Stimulated activated CD8-positive, alpha-beta memory T cell treated with anti-CD3 and anti-CD28 coated beads, Interleukin-12 subunit alpha, Interleukin-12 subunit beta, amount 100 ng/mL, for 24 hours (primary cell): Measurements from ENCODE around the gene KLK12.

Source experiments
- DNase-seq: peaks from one replicate; pipeline ENCODE4 v3.0.0-alpha.2; 2020; ENCODE audit errors: extremely low read depth

The KLK12 gene, protein sequence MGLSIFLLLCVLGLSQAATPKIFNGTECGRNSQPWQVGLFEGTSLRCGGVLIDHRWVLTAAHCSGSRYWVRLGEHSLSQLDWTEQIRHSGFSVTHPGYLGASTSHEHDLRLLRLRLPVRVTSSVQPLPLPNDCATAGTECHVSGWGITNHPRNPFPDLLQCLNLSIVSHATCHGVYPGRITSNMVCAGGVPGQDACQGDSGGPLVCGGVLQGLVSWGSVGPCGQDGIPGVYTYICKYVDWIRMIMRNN

DNA sequence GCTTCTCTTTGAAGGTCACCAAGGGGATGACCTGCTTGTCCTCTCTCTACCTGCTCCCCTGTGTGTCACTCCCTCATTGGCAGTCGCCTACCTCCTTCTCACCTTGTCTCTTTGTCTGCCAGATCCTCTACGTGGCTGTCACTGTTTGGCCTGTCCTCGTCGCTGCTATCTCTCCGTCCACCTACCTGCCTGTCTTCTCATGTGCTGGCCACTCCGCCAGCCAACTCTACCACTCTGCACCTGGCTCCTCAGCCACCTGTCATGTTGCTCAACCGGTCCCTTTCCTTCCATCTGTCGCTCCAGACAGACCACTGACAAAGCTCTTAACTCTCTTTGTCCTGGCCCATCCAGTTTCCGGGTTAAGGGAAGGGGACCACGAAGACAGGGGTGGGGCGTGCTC lies at the start of gene KLK12:
KLK12 (minus strand) TSS at position 299 of the 400 bp plus-strand sequence. CDS start 381 bp downstream, outside the sequence.
- DNase-seq = no peak

DNA sequence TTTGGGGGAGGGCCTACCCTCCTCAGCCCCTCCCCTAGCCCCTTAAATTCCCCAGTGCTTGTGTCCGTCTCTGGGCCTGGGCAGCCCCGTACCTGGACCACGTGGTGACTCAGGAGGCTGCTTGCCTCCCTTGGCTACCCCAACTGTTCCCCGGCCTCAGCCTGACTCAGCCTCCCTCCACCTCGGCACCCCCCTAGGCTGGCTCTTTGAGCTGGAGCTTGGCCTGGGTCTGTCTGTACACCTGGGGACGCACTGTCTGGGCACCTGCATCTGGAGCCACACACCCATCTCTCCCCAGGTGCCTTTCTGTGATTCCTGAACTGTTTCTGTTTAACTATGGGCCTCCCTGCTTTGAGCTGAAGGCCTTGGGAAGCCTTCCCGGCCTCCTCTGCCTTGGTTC lies 49.7 kb upstream of the KLK12 start:
- DNase-seq = no peak

DNA sequence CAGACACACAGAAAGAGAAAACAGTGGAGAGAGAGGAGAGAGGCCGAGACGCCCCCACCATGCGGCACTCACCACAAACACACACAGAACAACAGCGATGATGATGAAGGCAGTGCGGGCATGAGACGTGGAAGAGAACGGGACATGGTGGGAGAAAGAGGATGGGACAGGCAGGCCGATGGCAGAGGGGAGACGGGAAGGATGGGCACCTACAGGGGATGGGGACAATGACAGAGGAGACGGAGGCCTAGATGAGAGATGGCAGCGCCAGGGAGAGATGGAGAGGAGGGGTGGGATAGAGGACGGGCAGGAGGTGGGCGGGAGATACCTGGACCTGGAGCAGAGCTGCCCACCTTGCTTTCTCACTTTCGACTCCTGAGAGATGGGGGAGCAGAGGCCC lies 49.0 kb upstream of the KLK12 start:
- no peak for DNase-seq

DNA sequence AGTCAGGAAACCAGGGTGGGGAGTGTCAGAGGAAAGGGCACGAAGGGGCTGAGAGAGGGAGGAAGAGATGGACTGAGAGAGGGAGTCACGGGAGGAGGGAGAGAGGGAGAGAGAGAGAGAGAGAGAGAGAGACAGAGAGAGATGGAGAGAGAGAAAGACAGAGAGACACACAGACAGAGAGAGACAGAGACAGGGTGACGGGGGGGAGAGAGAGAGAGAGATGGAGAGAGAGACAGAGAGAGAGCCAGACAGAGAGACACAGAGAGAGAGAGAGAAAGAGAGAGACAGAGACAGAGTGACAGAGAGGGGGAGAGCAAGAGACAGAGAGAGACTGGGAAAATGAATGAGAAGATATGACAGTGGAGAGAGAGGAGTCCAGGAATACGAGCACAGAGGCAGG lies 48.4 kb upstream of the KLK12 start:
- DNase-seq = no peak

DNA sequence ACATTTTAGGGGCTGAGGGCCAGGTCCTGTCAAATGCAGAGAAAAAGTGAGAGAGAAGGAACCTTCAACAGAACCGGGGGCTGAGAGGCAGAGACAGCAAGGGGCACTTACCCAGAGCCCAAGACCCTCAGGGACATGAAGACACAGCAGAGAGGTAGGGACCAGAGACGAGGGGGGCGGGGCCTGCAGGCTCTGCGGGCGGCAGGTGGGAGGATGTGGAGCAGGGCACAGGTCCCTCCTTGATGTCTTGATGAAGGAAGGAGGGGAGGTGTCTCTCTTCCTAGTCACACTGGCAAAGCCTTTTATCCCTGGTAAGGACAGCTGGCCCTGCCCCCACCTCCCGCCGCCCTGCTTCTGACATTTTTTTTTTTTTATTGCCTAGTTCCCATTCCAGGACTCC lies 47.8 kb upstream of the KLK12 start, which contains the start of gene KLK14:
KLK14 (minus strand) TSS at position 277 of the 400 bp plus-strand sequence; CDS start at position 4, 273 bp downstream.
- no peak for DNase-seq

DNA sequence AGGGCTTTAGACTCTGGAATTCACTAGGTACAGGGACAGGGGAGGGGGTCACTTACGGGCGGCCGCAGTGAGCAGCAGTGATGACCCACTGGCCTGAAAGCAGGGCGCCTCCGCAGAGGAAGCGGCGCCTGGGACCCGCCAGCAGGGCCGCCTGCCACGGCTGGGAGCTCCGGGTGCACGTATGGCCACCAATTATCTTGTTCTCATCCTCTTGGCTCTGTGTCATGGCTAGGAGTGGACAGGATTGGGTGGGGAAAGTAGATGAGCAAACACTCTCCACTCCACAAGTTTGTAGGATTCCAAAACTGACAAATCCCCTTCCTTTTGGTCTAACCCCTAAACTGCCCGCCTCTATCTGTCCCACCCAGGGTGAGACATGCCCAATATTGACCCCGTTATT lies 46.7 kb upstream of the KLK12 start:
- DNase-seq = no peak

DNA sequence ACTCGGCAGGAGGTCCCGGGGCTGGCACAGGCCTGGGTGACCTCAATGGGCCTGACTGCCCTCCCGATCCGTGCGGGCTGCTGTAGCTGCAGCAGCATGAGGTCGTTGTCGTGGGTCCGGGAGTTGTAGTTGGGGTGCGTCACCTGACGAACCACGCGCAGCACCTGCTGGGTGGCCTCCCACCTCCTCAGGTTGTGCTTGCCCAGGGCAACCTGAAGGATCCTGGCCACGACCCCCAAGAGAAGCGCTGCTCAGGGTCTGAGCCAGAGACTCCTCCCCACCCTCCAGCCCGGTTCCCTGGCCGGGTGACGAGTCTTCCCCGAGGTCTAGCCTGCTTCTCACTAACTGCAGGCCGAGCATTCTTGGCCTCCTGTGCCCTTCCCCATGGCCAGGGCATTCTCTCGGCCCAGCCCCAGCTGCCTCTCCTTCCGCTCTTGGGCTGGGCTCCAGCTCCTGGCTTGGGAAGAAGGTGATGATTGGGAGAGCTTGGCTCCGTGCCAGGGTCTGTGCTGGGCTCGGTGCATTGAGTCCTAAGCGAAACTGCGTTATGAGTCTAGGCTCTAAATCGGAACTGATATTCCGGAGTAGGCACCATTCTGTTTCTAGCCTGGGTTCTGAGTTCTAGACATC lies 44.8 kb upstream of the KLK12 start:
- no peak for DNase-seq

DNA sequence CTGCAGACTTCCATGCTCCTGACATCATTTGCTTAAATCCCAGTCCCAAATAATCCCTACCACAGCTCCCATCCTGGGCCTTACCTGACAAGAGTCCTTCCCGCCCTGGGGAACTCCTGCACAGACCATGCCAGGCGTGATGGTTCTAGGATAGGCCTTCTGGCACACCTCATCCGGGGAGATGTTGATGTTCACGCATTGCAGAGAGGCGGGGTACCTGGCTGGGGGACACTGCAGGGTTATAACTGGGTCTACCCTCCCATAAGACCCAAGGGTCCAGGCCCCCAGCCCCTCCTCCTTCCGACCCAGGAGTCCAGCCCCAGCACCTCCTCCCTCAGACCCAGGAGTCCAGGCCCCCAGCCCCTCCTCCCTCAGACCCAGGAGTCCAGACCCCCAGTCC lies 43.9 kb upstream of the KLK12 start:
- no peak for DNase-seq

DNA sequence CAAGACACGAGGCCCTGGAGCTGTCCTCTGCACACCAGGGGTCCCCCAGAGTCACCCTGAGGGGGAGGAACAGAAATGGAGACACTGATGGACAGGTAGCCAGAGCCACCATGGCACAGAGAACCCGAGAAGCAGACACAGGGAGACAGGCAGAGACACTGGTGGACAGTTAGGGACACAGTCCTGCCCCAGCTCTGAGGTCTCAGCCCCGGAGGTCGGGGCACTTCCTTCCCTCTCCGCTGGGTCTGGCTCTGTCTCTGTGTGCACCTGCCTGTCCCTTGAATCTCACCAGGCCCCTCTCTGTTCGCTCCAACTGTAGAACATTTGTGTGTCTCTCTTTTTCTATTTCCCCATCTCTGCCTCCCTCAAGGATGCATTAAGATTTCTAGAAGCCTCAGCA lies 43.3 kb upstream of the KLK12 start:
- DNase-seq = no peak

DNA sequence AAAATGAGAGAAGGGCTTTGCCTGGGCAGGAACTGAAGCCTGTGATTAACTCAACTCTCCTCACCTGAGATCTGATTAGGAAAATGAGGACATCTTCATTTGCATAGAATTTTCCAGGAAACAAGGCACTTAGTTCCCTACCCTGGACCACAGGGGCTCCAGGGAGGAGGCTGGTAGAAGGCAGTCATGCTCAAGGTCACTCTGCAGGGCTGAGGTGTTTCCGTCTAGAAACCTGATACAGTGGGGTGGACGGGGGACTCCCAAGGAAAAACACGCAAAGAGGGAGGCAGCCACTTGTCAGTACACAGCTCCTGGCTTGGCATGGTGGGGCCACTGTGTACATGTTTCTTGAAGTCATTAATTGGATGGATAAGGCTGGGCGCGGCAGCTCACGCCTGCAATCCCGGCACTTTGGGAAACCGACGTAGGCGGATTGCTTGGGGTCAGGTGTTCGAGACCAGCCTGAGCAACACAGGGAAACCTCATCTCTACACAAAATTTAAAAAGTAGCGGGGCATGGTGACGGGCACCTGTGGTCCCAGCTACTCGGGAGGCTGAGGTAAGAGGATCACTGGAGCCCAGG lies 41.9 kb upstream of the KLK12 start:
- no peak for DNase-seq

DNA sequence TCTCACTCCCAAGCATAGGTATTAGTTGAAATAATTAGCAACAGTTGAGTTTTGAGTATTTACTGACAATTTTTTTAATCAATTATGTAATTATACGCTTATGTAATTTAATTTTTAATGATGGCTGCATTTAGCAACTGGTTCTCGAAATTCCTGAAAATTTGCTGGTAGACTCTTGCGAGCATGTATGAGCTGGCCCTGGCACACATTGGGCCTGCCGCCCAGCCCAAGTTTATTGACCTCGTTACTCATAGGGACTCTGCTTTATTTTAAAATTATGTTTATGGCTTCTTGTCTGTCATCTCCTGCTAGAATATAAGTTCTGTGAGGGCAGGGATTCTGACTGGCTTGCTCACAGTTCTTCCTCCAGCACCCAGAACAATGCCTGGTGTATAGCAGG lies 41.2 kb upstream of the KLK12 start:
- DNase-seq = no peak

DNA sequence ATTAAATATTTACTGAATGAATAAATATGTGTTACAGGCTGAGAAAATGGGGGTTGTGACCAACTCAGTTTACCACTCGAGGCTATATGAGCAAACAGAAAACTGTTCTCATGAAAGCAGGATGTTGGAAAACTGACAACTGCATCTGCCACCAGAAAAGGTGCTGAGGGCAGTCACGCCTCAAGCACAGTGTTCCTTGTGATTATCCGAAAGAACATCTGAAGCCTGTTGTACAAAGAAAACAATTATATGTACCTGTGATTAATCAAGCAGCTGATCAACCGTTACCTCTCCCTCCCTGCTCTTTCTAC lies 36.2 kb upstream of the KLK12 start:
- DNase-seq = no peak

DNA sequence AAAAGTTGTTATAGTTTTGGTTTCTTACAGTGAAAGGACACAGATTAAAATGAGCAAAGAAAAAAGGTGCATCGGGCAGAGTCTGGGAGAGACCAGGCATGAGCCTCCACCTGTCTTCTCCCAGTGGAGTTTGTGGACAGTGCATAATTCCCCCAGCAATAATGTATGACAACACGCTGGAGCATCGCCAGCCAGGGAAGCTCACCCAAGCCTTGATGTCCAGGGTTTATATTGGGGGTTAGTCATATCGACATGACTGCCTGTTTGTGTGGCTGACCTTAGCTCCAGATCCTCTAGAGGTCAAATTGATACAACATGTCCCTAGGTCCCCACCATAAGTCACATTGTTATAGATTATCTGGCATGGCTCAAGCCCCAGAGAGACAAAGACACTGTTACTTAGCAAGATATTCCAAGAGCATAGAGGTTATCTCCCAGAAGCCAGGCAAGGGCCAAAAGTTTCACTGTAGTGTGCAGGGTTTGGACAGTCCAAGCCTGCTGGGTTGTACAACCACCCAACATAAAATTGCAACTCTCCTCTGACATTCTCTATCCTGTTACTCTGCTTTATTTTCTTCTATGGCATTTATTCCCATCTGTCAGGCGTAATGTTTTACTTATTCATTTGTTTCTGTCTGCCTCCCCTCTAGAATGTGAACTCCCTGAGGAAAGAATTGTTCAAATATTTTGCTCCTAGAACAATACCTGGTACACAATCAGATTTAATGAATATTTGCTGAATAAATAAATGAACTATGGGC lies 35.7 kb upstream of the KLK12 start:
- no peak for DNase-seq

DNA sequence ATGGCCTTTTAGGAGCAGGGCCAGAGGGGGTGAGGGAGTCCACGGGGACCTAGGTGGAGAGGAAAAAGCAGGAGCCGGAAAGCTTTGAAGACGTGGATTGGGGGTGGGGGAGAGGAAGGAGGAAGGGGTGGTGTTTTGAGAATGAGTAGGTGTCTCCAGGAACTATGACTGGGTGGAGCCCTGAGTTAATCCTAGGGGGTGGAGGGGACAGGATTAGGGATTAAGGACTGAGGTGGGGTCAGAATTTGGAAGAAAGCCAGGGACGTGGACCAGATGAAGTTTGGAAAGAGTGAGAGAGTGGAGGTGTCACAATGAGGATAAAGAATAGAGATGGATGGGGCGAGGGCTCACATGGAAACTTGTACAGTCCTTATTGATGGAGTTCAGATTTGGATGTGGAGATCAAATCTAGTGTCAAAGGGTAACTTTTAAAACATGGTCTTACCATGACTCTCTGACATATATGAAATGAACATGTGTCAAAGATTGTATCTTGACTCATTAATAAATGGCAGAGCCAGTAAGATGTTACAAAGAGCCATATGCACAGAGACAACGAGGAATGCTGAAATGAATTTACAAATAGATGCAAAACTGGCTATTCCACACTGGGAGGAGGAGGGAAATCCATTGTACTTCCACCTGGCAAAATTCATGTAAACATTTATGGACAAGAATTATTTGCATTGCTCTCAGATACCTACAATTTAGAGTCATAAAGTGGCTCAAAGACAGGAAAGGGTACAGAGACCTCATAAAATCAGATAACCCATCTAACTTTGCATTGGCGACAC lies 31.8 kb upstream of the KLK12 start:
- no peak for DNase-seq

DNA sequence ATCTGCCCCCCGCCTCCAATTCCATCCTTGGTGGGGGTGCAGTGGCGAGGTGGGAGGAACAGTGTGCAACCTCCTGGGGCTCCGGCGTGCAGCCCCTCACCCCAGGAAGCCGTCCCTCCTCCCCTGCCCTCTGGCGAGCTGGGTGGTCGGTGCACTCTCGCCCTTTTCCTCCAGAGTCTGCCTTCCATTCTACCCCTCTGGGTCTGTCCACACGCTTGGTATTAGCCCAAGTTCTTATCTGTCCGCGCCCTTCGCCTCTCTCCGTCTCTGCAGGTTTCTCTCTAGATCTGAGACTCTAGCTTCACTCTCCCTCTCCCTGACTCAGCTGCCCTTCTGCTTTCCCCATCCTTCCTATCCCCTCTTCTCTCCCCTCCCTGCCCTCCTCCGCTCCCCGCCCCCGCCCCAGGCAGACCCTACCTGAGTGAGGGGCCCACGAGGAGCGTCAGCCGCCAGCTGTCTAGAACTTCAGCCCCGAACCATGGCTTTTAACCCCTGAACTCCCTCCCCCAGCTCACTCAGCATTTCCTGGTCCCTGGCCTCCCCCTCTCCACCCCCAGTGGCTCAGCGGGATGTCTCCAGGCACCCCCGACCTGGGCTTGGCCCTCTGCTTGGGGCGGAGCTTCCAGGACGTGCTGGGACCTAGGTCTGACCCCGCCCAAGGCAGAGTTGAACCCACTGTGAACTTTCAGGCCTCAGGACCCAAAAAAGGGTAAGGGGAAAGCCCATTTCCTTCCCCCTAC lies 30.6 kb upstream of the KLK12 start:
- no peak for DNase-seq

DNA sequence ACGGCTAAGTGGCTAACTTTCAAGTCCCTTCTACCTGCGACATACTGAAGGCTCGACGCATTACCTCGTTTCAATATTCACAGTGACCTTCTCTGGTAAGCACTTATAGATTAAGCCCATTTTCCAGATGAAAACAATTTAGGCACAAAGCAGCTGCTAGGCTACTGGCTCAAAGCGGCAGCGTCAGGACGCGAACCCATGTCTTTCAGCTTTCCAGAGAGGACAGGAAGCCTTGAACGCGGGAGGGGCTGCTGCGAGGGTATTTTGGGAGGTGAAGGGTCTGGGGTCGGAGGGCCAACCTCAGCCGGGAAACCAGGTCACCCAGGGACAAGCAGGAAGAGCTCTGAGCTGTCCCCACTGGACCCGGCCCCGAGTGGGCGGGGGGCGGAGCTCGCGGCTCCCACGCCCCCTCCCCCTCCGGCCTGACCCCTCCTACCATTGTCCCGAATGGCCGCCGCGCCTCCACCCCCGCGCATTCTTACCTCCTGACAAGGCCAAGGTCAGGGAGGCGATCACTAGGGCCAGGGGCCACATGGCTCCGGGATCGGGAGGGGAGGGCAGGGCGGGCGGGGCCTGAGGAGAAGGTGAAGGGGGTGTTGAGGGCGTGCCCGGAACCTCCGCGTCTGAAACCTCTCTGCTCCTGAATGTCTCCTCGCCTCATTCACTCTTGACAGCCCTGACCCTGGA lies 29.9 kb upstream of the KLK12 start, which contains the start of gene KLK13:
KLK13 (minus strand) TSS at position 559 of the 687 bp plus-strand sequence; CDS start at position 534, 25 bp downstream.
- no peak for DNase-seq

DNA sequence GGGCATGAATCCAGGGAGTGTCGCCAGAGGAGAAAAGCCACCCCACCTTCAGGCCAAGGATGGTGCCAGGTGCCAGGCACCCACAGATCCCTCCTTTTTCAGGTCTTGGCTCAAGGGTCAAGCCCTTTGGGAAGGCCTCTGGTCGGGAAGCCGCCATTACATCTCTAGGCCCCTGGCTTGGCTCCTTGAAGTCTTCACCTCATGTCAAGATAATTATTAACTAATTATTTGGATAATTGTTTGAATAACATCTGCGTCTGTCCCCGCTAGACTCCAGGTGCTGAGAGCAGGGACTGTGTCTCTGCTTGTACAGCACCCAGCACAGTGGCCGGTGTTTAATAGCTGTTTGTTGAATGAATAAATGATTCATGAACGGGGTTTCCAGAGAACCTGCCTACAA lies 28.9 kb upstream of the KLK12 start:
- DNase-seq = no peak

DNA sequence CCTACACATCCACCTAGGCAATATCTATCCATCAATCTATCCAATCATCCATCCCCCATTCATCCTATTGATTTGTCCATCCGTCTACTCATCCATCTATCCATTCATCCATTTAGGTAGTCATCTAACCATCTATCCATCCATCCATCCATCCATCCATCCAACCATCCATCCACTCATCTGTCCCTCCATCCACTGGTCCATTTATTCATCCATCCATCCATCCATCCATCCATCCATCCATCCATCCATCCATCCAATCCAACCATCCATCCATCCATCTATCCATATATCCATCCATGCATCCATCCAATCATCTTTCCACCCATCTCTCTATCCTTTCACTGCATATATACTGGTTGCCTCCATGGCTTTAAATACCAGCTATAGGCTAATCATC lies 26.2 kb upstream of the KLK12 start:
- no peak for DNase-seq

DNA sequence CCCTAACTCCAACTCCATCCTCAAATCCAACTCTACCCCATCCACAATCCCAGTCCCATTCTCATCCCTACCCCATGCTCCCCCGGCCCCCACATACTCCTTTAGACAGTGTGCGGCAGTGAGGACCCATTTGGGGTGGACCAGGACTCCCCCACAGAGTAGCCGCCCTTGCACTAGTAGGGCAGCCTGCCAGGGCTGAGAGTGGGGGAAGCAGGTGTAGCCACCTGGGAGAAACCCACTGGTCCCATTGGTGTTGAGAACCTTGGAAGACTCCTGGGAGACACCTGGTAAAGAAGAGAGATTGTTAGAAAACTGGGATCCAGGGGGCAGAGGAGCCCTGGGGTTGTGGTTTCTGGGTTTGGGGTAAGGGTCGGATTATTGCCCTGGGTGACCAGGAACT lies 25.5 kb upstream of the KLK12 start:
- no peak for DNase-seq

DNA sequence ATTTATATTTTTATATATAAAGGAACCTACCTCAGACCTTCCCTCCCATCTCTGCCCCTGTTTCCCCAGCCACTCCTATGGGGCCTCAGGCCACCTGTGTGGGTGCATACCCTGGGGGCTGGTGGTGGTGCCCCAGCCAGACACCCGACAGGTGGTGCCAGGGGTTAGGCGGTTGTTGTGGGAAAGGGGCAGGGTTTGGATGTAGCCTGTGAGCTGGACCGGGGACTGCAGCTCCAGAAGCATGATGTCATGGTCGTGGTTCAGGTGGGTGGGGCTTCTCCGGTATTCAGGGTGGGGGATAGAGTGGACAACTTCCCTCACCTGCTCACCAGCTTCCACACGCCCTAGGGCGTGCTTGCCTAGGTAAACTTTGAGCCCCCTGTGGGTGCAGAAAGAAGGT lies 24.9 kb upstream of the KLK12 start:
- no peak for DNase-seq

DNA sequence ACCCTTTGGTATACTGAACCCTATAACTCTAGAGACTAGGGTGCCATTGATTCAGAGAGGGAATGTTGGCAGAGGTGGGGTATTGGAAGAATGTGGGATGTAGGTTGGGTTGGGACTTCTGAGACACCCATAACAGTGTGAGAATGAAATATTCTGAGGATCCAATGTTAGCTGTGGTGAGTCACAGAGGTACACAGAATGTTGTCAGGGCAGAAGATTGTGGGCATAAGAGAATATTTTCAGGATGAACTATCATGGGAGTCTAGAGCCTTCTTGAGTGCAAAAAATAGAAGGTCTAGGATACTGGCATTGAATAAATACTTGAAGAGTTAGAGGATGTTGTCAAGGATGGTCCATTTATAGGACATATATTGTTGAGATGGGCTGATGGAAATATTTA lies 21.1 kb upstream of the KLK12 start:
- no peak for DNase-seq
